GM12878 (cell line): ENCODE measurements around the gene CTNNA3. TPM values are rescaled to one million over a fixed set of nuclear protein-coding genes. Genes with fewer than 3 reads are reported as not detected.

Experiments
- ATAC-seq: fragments of 200-7000 bp; cut with Tn5 transposase; 3 replicates; pipeline ENCODE4 v1.9.1; 2020; ENCODE audit warnings: mild to moderate bottlenecking, moderate library complexity
- BruUV-seq: library from RNA; stranded (reverse); fragments of 400-500 nt; replicated peaks from 2 replicates; lab custom pipeline; 2021; lab: Mats Ljungman, UMichigan
- CTCF ChIA-PET: fragments of 300-600 bp; sonication (Branson Sonifier 250); formaldehyde crosslinking; extraction: SDS; loops from one replicate; lab custom pipeline; 2021; ENCODE audit warnings: inconsistent platforms; lab: Yijun Ruan, JAX
- POLR2A ChIA-PET: fragments of 350-600 bp; formaldehyde crosslinking; extraction: SDS; loops from one replicate; lab custom pipeline; 2021; ENCODE audit warnings: inconsistent platforms; lab: Charles Lee
- RAD21 ChIA-PET: fragments of 300-600 bp; sonication (Branson Sonifier 250); formaldehyde crosslinking; loops from one replicate; lab custom pipeline; 2023; ENCODE audit warnings: antibody characterized with exemption; ENCODE audit not compliant: unreplicated experiment; lab: Charles Lee
- SMC1A ChIA-PET: fragments of 300-600 bp; sonication (Branson Sonifier 250); formaldehyde crosslinking; loops from one replicate; lab custom pipeline; 2023; ENCODE audit not compliant: unreplicated experiment, uncharacterized antibody; lab: Charles Lee
- DNase-seq: peaks from one replicate; pipeline ENCODE4 v3.0.0-alpha.2; 2011; ENCODE audit warnings: low read depth, low spot score
- FAIRE-seq: peaks from 3 replicates; lab custom pipeline; 2011; peaks lifted over from hg19 to GRCh38; lab: Jason Lieb, UNC
- H2AFZ ChIP-seq: 2 replicates; pipeline ENCODE4 v1.6.0; 2011; ENCODE audit warnings: low read depth, low read length, control low read depth; ENCODE audit not compliant: control insufficient read depth
- H3K27ac ChIP-seq: 2 replicates; pipeline ENCODE4 v1.5.1; 2011; ENCODE audit warnings: control low read depth; ENCODE audit not compliant: control insufficient read depth, insufficient read depth
- H3K27me3 ChIP-seq, 2 experiments: replicated peaks in 1 of 2; 2 replicates each; pipeline versions ENCODE4 v1.6.0 to v1.6.1; 2011; ENCODE audit warnings: low read length in 1 of 2; ENCODE audit not compliant: control insufficient read depth in 2 of 2, insufficient read depth in 2 of 2
- H3K36me3 ChIP-seq, 2 experiments: 2 replicates each; pipeline ENCODE4 v1.5.1; 2011; ENCODE audit warnings: low read length in 1 of 2; ENCODE audit not compliant: control insufficient read depth in 2 of 2, insufficient read depth in 2 of 2
- H3K4me1 ChIP-seq: 2 replicates; pipeline ENCODE4 v1.6.1; 2011; ENCODE audit warnings: mild to moderate bottlenecking, low read length, moderate library complexity, mixed read lengths; ENCODE audit not compliant: control insufficient read depth, insufficient read depth
- H3K4me2 ChIP-seq: 2 replicates; pipeline ENCODE4 v1.6.0; 2011; ENCODE audit warnings: control low read depth; ENCODE audit not compliant: control insufficient read depth, insufficient read depth
- H3K4me3 ChIP-seq: fragments of 200-600 bp; sonication (generic); 2 replicates; pipeline ENCODE4 v1.5.1; 2016
- H3K79me2 ChIP-seq: 2 replicates; pipeline ENCODE4 v1.6.0; 2011; ENCODE audit warnings: low read length; ENCODE audit not compliant: control insufficient read depth, insufficient read depth
- H3K9ac ChIP-seq: 2 replicates; pipeline ENCODE4 v1.8.0; 2011; ENCODE audit warnings: low read length, control low read depth, mixed read lengths; ENCODE audit not compliant: control insufficient read depth, insufficient read depth
- H3K9me3 ChIP-seq: replicated peaks from 3 replicates; pipeline ENCODE4 v1.5.1; 2011; ENCODE audit warnings: mild to moderate bottlenecking, low read length; ENCODE audit not compliant: control insufficient read depth, insufficient read depth
- H4K20me1 ChIP-seq: 2 replicates; pipeline ENCODE4 v1.6.0; 2011; ENCODE audit not compliant: control insufficient read depth, insufficient read depth
- CBFB ChIP-seq: IDR thresholded peaks from 2 replicates; pipeline ENCODE4 v1.6.1; 2016; ENCODE audit warnings: antibody characterized with exemption, low read depth
- CHD1 ChIP-seq: IDR thresholded peaks from 2 replicates; pipeline ENCODE4 v1.6.1; 2012; ENCODE audit warnings: low read depth, low read length, improper control_type of control experiment
- EP300 ChIP-seq, 2 experiments: fragments of 150-350 bp in 1 of 2; IDR thresholded peaks; 2 replicates each; pipeline ENCODE4 v1.6.1; 2011 to 2012; ENCODE audit warnings: low read depth in 2 of 2, low read length in 2 of 2, borderline replicate concordance in 1 of 2, improper control_type of control experiment in 1 of 2, inconsistent platforms in 1 of 2; ENCODE audit not compliant: control insufficient read depth in 1 of 2
- FOXK2 ChIP-seq: fragments of 450-650 bp; IDR thresholded peaks from 2 replicates; pipeline ENCODE4 v1.6.1; 2017; ENCODE audit warnings: mild to moderate bottlenecking, moderate library complexity
- GABPA ChIP-seq: IDR thresholded peaks from 2 replicates; pipeline ENCODE4 v1.6.1; 2014; ENCODE audit warnings: antibody characterized with exemption, low read depth, mild to moderate bottlenecking, inconsistent platforms
- HDAC6 ChIP-seq: fragments of 200-600 bp; sonication (generic); IDR thresholded peaks from one replicate; pipeline ENCODE4 v1.8.0; 2017; ENCODE audit warnings: antibody characterized with exemption; ENCODE audit not compliant: unreplicated experiment
- MEF2A ChIP-seq: IDR thresholded peaks from 2 replicates; pipeline ENCODE4 v1.6.1; 2011; ENCODE audit warnings: low read depth, mild to moderate bottlenecking, low read length, moderate library complexity; ENCODE audit not compliant: insufficient read depth
- MEF2B ChIP-seq: fragments of 450-650 bp; IDR thresholded peaks from 2 replicates; pipeline ENCODE4 v1.6.1; 2018; ENCODE audit warnings: mild to moderate bottlenecking, moderate library complexity; ENCODE audit not compliant: partially characterized antibody, poor library complexity, severe bottlenecking
- NR2C2 ChIP-seq: IDR thresholded peaks from 2 replicates; pipeline ENCODE4 v1.6.1; 2011; ENCODE audit warnings: borderline replicate concordance, low read depth; ENCODE audit not compliant: control insufficient read depth, insufficient read length
- RBBP5 ChIP-seq: fragments of 200-600 bp; sonication (generic); conservative IDR thresholded peaks from 2 replicates; pipeline ENCODE4 v1.6.1; 2016
- RFX5 ChIP-seq: IDR thresholded peaks from 2 replicates; pipeline ENCODE4 v1.6.1; 2011; ENCODE audit warnings: low read depth, low read length, improper control_type of control experiment
- SIX5 ChIP-seq: IDR thresholded peaks from 2 replicates; pipeline ENCODE4 v1.6.1; 2011; ENCODE audit warnings: mild to moderate bottlenecking, low read depth, low read length, moderate library complexity; ENCODE audit not compliant: severe bottlenecking
- SMARCA5 ChIP-seq: fragments of 450-650 bp; IDR thresholded peaks from 2 replicates; pipeline ENCODE4 v1.6.1; 2017; ENCODE audit warnings: mild to moderate bottlenecking
- SPI1 ChIP-seq: IDR thresholded peaks from 2 replicates; pipeline ENCODE4 v1.6.1; 2011; ENCODE audit warnings: low read depth, mild to moderate bottlenecking, low read length, moderate library complexity, borderline replicate concordance; ENCODE audit not compliant: insufficient read depth
- in situ Hi-C: fragments of 300-500 bp; cut with MboI; formaldehyde crosslinking; loops from 9 replicates; pipeline ENCODE4 v1.14.3; 2018; ENCODE audit warnings: mixed read lengths
- intact Hi-C: fragments of 100-400 bp; cut with micrococcal nuclease; formaldehyde crosslinking; loops from one replicate; pipeline ENCODE4 v1.14.2; 2022; ENCODE audit not compliant: unreplicated experiment
- polyA plus RNA-seq, 11 experiments: library from polyadenylated mRNA; depleted of rRNA in 4 of 11; unstranded in 6 of 11; stranded (reverse) in 5 of 11; fragments of >200 nt; fragmentation: Nextera tagmentation in 4 of 11; fragmentation: Illumina TruSeq in 1 of 11; extraction: Ambion mirVana in 4 of 11; extraction: Trizol in 1 of 11; gene quantifications; 1 replicate in 1 of 11; 2 replicates in 10 of 11; pipeline versions ENCODE4 v1.2.1 to v1.2.3, GENCODE V29; 2011 to 2016; ENCODE audit warnings: inconsistent platforms in 2 of 11, missing spikeins in 2 of 11, low read depth in 1 of 11
- total RNA-seq, 4 experiments: library from RNA; depleted of rRNA in 3 of 4; stranded (reverse); fragments of >200 nt in 3 of 4; fragmentation: Illumina TruSeq in 1 of 4; extraction: Trizol in 1 of 4; gene quantifications; 2 replicates each; pipeline versions ENCODE4 v1.2.1 to v1.2.3, GENCODE V29; 2013 to 2021
- TF ChIP-seq, protein P1 (sequence below): fragments of 450-650 bp; IDR thresholded peaks from 2 replicates; pipeline ENCODE4 v1.6.1; 2017; ENCODE audit warnings: low read depth, mild to moderate bottlenecking, moderate library complexity
- TF ChIP-seq, protein P2 (sequence below): fragments of 450-650 bp; IDR thresholded peaks from 2 replicates; pipeline ENCODE4 v1.6.1; 2017; ENCODE audit warnings: mild to moderate bottlenecking, moderate library complexity
- TF ChIP-seq, protein P3 (sequence below): fragments of 450-650 bp; IDR thresholded peaks from 2 replicates; pipeline ENCODE4 v1.6.1; 2017; ENCODE audit warnings: borderline replicate concordance

The CTNNA3 gene
- total and polyA plus RNA-seq, 10 of the 15 experiments (the other 5 are each of a cell fraction or from before 2014, with no cell fraction given), result under 0.01 to 4.5 (median 0.22) TPM; not detected in 2

DNA sequence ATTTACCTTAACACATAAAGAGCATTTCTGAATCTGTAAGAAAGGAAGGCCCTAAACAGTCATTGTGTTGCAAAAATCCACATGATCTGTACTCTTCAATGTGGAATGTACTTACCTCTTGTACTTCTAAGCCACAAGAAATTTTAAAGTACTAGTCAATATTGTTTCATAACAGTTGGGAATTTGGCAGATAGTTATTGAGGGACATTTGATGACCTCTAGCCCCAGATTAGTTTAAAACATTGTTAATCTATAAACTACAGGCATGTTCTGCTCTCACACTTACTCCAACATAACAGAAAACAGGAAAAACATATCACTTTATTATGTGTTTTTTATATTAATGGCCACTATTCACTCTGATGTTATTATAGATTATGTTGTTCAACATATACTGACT is 1755.9 kb downstream of the CTNNA3 start:
- Histone ChIP-seq H3K4me2 (no peak overlapping the region), H3K27me3 (no peaks in the 10 kb centered on the region), H3K4me3 (no peak overlapping the region), H3K9me3 (no peaks in the 10 kb centered on the region), H2AFZ (no peak overlapping the region), H4K20me1 (no peaks in the 10 kb centered on the region), H3K79me2 (no peaks in the 10 kb centered on the region), H3K27ac (no peak overlapping the region), H3K9ac (no peak overlapping the region), H3K36me3 (no peaks in the 10 kb centered on the region), H3K4me1 (no peaks in the 10 kb centered on the region)
- DNase-seq (no peak), FAIRE-seq (no peak), ATAC-seq (no peak)
- ChIA-PET RAD21 (no interaction called here), SMC1A (no interaction called here), POLR2A (no interaction called here), CTCF (no interaction called here)
- intact Hi-C loops (no loop called here), in situ Hi-C loops (no loop called here)
- no TSS peak for BruUV-seq
- no peak for TF ChIP-seq RFX5
- TF ChIP-seq FOXK2, result no peak
- TF ChIP-seq SMARCA5, result no peak
- TF ChIP-seq NR2C2, result no peak
- TF ChIP-seq CBFB, result no peak
- no peak for TF ChIP-seq MEF2A
- TF ChIP-seq EP300 (IDR thresholded peaks at IDR 0.05; ENCODE audit: borderline replicate concordance in 1 of 2, control insufficient read depth in 1 of 2, low read depth in 2 of 2, low read length in 2 of 2), result no peak
- TF ChIP-seq, protein P1, sequence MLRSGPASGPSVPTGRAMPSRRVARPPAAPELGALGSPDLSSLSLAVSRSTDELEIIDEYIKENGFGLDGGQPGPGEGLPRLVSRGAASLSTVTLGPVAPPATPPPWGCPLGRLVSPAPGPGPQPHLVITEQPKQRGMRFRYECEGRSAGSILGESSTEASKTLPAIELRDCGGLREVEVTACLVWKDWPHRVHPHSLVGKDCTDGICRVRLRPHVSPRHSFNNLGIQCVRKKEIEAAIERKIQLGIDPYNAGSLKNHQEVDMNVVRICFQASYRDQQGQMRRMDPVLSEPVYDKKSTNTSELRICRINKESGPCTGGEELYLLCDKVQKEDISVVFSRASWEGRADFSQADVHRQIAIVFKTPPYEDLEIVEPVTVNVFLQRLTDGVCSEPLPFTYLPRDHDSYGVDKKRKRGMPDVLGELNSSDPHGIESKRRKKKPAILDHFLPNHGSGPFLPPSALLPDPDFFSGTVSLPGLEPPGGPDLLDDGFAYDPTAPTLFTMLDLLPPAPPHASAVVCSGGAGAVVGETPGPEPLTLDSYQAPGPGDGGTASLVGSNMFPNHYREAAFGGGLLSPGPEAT, result no peak
- TF ChIP-seq SIX5, result no peak
- no peak for TF ChIP-seq GABPA
- TF ChIP-seq MEF2B, result no peak
- TF ChIP-seq CHD1, result no peak
- TF ChIP-seq, protein P2, sequence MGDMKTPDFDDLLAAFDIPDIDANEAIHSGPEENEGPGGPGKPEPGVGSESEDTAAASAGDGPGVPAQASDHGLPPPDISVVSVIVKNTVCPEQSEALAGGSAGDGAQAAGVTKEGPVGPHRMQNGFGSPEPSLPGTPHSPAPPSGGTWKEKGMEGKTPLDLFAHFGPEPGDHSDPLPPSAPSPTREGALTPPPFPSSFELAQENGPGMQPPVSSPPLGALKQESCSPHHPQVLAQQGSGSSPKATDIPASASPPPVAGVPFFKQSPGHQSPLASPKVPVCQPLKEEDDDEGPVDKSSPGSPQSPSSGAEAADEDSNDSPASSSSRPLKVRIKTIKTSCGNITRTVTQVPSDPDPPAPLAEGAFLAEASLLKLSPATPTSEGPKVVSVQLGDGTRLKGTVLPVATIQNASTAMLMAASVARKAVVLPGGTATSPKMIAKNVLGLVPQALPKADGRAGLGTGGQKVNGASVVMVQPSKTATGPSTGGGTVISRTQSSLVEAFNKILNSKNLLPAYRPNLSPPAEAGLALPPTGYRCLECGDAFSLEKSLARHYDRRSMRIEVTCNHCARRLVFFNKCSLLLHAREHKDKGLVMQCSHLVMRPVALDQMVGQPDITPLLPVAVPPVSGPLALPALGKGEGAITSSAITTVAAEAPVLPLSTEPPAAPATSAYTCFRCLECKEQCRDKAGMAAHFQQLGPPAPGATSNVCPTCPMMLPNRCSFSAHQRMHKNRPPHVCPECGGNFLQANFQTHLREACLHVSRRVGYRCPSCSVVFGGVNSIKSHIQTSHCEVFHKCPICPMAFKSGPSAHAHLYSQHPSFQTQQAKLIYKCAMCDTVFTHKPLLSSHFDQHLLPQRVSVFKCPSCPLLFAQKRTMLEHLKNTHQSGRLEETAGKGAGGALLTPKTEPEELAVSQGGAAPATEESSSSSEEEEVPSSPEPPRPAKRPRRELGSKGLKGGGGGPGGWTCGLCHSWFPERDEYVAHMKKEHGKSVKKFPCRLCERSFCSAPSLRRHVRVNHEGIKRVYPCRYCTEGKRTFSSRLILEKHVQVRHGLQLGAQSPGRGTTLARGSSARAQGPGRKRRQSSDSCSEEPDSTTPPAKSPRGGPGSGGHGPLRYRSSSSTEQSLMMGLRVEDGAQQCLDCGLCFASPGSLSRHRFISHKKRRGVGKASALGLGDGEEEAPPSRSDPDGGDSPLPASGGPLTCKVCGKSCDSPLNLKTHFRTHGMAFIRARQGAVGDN, result no peak
- TF ChIP-seq SPI1, result no peak
- no peak for TF ChIP-seq RBBP5
- TF ChIP-seq HDAC6, result no peak
- TF ChIP-seq, protein P3, sequence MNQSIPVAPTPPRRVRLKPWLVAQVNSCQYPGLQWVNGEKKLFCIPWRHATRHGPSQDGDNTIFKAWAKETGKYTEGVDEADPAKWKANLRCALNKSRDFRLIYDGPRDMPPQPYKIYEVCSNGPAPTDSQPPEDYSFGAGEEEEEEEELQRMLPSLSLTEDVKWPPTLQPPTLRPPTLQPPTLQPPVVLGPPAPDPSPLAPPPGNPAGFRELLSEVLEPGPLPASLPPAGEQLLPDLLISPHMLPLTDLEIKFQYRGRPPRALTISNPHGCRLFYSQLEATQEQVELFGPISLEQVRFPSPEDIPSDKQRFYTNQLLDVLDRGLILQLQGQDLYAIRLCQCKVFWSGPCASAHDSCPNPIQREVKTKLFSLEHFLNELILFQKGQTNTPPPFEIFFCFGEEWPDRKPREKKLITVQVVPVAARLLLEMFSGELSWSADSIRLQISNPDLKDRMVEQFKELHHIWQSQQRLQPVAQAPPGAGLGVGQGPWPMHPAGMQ, result no peak
